HepG2 (cell line): ENCODE measurements around the gene TSPYL2.

Source experiments
- ATF7-NPFF ChIP-seq: sonication (generic); formaldehyde crosslinking; IDR thresholded peaks from 2 replicates; pipeline ENCODE4 v1.8.1; 2023; ENCODE audit warnings: mild to moderate bottlenecking, low read depth, missing genetic modification reagents, moderate library complexity
- CTCF ChIP-seq: sonication (generic); formaldehyde crosslinking; IDR thresholded peaks from 2 replicates; pipeline ENCODE4 v1.5.0; 2020; ENCODE audit warnings: mild to moderate bottlenecking, missing genetic modification reagents, moderate library complexity

- TF ChIP-seq CTCF (CRISPR knock-in tag) (no peak), ATF7-NPFF (no peak)
Measured at GRCh38 chrX:53084043-53084570, 1.9 kb downstream of the TSPYL2 start.
